Keratinocyte (primary cell): ENCODE results near the gene PLXND1. TPM values are rescaled to one million over a fixed set of nuclear protein-coding genes. Genes with fewer than 3 reads are reported as not detected.
"Not testable (repeated sequence)": the region's sequence is repeated elsewhere in the genome, so short reads cannot be mapped to it uniquely, and the experiment has no call there.

Experiments used
- DNase-seq: peaks from one replicate; pipeline ENCODE4 v3.0.0-alpha.2; 2011; ENCODE audit warnings: low read depth, missing footprints, low spot score
- FAIRE-seq: peaks from 2 replicates; lab custom pipeline; 2011; peaks lifted over from hg19 to GRCh38; lab: Jason Lieb, UNC
- H2AFZ ChIP-seq: 2 replicates; pipeline ENCODE4 v1.6.0; 2012; ENCODE audit warnings: low read length, control low read depth, inconsistent platforms; ENCODE audit not compliant: control insufficient read depth
- H3K27ac ChIP-seq: 2 replicates; pipeline ENCODE4 v1.5.1; 2011; ENCODE audit warnings: low read length; ENCODE audit not compliant: control insufficient read depth, insufficient read depth
- H3K27me3 ChIP-seq: 3 replicates; pipeline ENCODE4 v1.6.0; 2011; ENCODE audit warnings: low read length; ENCODE audit not compliant: control insufficient read depth, insufficient read depth; ENCODE audit errors: extremely low read depth
- H3K36me3 ChIP-seq, 2 experiments: 2 replicates in 1 of 2; 3 replicates in 1 of 2; pipeline ENCODE4 v1.5.1; 2011; ENCODE audit warnings: low read length in 2 of 2, mild to moderate bottlenecking in 1 of 2; ENCODE audit not compliant: control insufficient read depth in 2 of 2, insufficient read depth in 2 of 2; ENCODE audit errors: extremely low read depth in 1 of 2
- H3K4me1 ChIP-seq: 3 replicates; pipeline ENCODE4 v1.5.1; 2011; ENCODE audit warnings: low read length; ENCODE audit not compliant: control insufficient read depth, insufficient read depth; ENCODE audit errors: extremely low read depth
- H3K4me2 ChIP-seq: 3 replicates; pipeline ENCODE4 v1.6.0; 2011; ENCODE audit warnings: low read depth, low read length; ENCODE audit not compliant: control insufficient read depth, insufficient read depth; ENCODE audit errors: extremely low read depth
- H3K4me3 ChIP-seq, 3 experiments: fragments of 200-600 bp in 1 of 3; sonication (generic) in 1 of 3; 2 replicates in 2 of 3; 3 replicates in 1 of 3; pipeline ENCODE4 v1.5.1; 2011 to 2016; ENCODE audit warnings: low read length in 3 of 3, mild to moderate bottlenecking in 3 of 3, control low read depth in 2 of 3, inconsistent platforms in 1 of 3, low read depth in 1 of 3, mixed read lengths in 1 of 3, mixed run types in 1 of 3, moderate library complexity in 1 of 3; ENCODE audit not compliant: control insufficient read depth in 2 of 3, insufficient read depth in 2 of 3; ENCODE audit errors: extremely low read depth in 1 of 3
- H3K79me2 ChIP-seq: 2 replicates; pipeline ENCODE4 v1.6.0; 2012; ENCODE audit warnings: low read length; ENCODE audit not compliant: control insufficient read depth, insufficient read depth
- H3K9ac ChIP-seq: 3 replicates; pipeline ENCODE4 v1.6.0; 2011; ENCODE audit warnings: low read length; ENCODE audit not compliant: control insufficient read depth, insufficient read depth; ENCODE audit errors: extremely low read depth
- H3K9me1 ChIP-seq: 3 replicates; pipeline ENCODE4 v1.6.0; 2011; ENCODE audit warnings: low read length; ENCODE audit not compliant: control insufficient read depth, insufficient read depth; ENCODE audit errors: extremely low read depth
- H3K9me3 ChIP-seq: 2 replicates; pipeline ENCODE4 v1.5.1; 2012; ENCODE audit warnings: low read depth, low read length; ENCODE audit not compliant: control insufficient read depth
- H4K20me1 ChIP-seq: 3 replicates; pipeline ENCODE4 v1.6.0; 2011; ENCODE audit warnings: low read length; ENCODE audit not compliant: control insufficient read depth, insufficient read depth; ENCODE audit errors: extremely low read depth
- CTCF ChIP-seq, 3 experiments: IDR thresholded peaks in 1 of 3; conservative IDR thresholded peaks in 1 of 3; optimal IDR thresholded peaks in 1 of 3; 2 replicates in 2 of 3; 3 replicates in 1 of 3; pipeline versions ENCODE3 to v1.5.1; 2011; ENCODE audit warnings: low read length in 3 of 3, mild to moderate bottlenecking in 3 of 3, moderate library complexity in 2 of 3, control low read depth in 1 of 3, inconsistent platforms in 1 of 3; ENCODE audit not compliant: insufficient read depth in 2 of 3; ENCODE audit errors: extremely low read depth in 1 of 3
- EZH2 ChIP-seq: IDR thresholded peaks from one replicate; pipeline ENCODE4 v1.6.1; 2012; ENCODE audit warnings: inconsistent platforms, mild to moderate bottlenecking, low read length, moderate library complexity
- dilution Hi-C: fragments of 300-500 bp; cut with MboI; formaldehyde crosslinking; loops from one replicate; pipeline ENCODE4 v1.7.0; 2020; ENCODE audit warnings: low sequenced_read_pairs; ENCODE audit not compliant: extremely low pct_ligation_motif_present
- polyA plus RNA-seq, 5 experiments: library from polyadenylated mRNA; depleted of rRNA in 3 of 5; stranded (reverse) in 3 of 5; stranded (forward) in 1 of 5; unstranded in 1 of 5; fragments of >200 nt; gene quantifications; 1 replicate in 1 of 5; 2 replicates in 3 of 5; 3 replicates in 1 of 5; pipeline versions ENCODE4 v1.2.1 to v1.2.3, GENCODE V29; 2011 to 2012; ENCODE audit warnings: missing spikeins in 2 of 5, low read depth in 1 of 5, low replicate concordance in 1 of 5

PLXND1 gene
- polyA plus RNA-seq, 1 donor (not counting 4 experiments of a cell fraction or from before 2014, with no cell fraction given) = 0.09 TPM

- H3K27me3 ChIP-seq = peaks cover 22% of the 10 kb centered on the region
- no peaks in the 10 kb centered on the region for H3K9me1 ChIP-seq
- H3K4me3 ChIP-seq = no peak overlapping the region
- no peaks in the 10 kb centered on the region for H4K20me1 ChIP-seq
- no peaks in the 10 kb centered on the region for H3K9me3 ChIP-seq
- no peak overlapping the region for H3K27ac ChIP-seq
- dilution Hi-C loops = no loop called here
- no peak overlapping the region for H2AFZ ChIP-seq
- H3K4me2 ChIP-seq = no peak overlapping the region
- DNase-seq (no peak), FAIRE-seq (no peak)
- H3K9ac ChIP-seq = no peak overlapping the region
- no peaks in the 10 kb centered on the region for H3K79me2 ChIP-seq
- no peak for TF ChIP-seq EZH2
- no peak for TF ChIP-seq CTCF (optimal IDR thresholded peaks at IDR 0.05 in 1 of 3, IDR thresholded peaks at IDR 0.05 in 1 of 3, conservative IDR thresholded peaks at IDR 0.05 in 1 of 3; ENCODE audit: extremely low read depth in 1 of 3, insufficient read depth in 2 of 3, low read length in 3 of 3)
- no peaks in the 10 kb centered on the region for H3K36me3 ChIP-seq
- H3K4me1 ChIP-seq = no peaks in the 10 kb centered on the region
Observed at GRCh38 chr3:129611446-129611800, 4.9 kb upstream of the PLXND1 start.

- H3K4me3 ChIP-seq, H3K27ac ChIP-seq, H3K9ac ChIP-seq, dilution Hi-C loops, H2AFZ ChIP-seq, H3K4me2 ChIP-seq, H3K4me1 ChIP-seq, FAIRE-seq, H3K36me3 ChIP-seq, H3K9me1 ChIP-seq, H3K79me2 ChIP-seq, H3K9me3 ChIP-seq, DNase-seq, H4K20me1 ChIP-seq: not testable (repeated sequence)
- H3K27me3 ChIP-seq = peaks cover 26% of the 10 kb centered on the region
Observed at GRCh38 chr3:129610794-129611445, 4.4 kb upstream of the PLXND1 start.

- peaks cover 32% of the 10 kb centered on the region for H3K27me3 ChIP-seq
- H3K9ac ChIP-seq = no peak overlapping the region
- no peak overlapping the region for H3K4me3 ChIP-seq
- H3K4me1 ChIP-seq = no peaks in the 10 kb centered on the region
- H3K79me2 ChIP-seq = no peaks in the 10 kb centered on the region
- H3K4me2 ChIP-seq = no peak overlapping the region
- FAIRE-seq (no peak), DNase-seq (no peak)
- TF ChIP-seq CTCF (optimal IDR thresholded peaks at IDR 0.05 in 1 of 3, IDR thresholded peaks at IDR 0.05 in 1 of 3, conservative IDR thresholded peaks at IDR 0.05 in 1 of 3; ENCODE audit: extremely low read depth in 1 of 3, insufficient read depth in 2 of 3, low read length in 3 of 3) (no peak), EZH2 (no peak)
- H2AFZ ChIP-seq = no peak overlapping the region
- H4K20me1 ChIP-seq = no peaks in the 10 kb centered on the region
- H3K9me3 ChIP-seq = no peaks in the 10 kb centered on the region
- no peak overlapping the region for H3K27ac ChIP-seq
- dilution Hi-C loops = no loop called here
- H3K9me1 ChIP-seq = no peaks in the 10 kb centered on the region
- no peaks in the 10 kb centered on the region for H3K36me3 ChIP-seq
Observed at GRCh38 chr3:129610276-129610675, 3.8 kb upstream of the PLXND1 start.
